Measurements from ENCODE around the gene TPM2. TPM values are rescaled to one million over a fixed set of nuclear protein-coding genes. Genes with fewer than 3 reads are reported as not detected.

Gene TPM2
- 880 and 967 TPM in 2 replicates for total RNA-seq

DNA sequence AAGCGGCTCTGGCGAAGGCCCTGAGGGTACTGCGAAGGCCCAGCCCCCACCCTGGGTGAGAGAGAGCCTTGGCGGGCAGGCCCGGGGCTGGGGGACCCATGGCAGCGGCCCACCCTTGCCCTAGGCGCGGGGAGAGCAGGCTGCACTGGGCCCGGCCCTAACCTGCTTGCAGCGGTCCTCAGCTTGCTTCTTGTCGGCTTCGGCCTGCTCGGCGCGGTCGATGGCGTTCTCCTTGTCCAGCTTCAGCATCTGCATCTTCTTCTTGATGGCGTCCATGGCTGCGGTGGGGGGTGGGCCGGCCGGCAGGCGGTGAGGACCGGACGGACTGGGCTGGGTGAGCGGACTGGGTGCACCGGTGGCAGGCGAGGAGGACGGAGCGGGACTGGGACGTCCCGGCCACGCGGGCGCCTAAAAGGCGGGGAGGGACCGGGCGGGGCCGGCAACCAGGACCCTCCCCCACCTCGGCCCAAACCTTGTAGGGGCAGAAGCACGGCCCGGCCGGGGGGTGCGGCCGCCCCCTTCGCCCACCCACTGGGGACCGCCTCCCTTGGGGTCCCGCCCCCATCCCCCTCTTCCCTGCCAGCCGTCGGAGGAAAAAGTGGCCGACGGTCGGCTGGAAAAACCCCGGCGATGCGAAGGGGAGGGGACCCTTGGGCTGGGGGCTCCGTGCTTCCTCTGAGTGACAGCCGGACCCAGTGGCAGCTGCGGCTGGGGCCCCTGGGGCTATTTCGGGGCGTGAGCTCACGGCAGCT, at the start of gene TPM2:
Gene TPM2 (minus strand): TSS at position 384 of the 752 bp plus-strand sequence. CDS start 108 bp downstream, at position 276.

DNA sequence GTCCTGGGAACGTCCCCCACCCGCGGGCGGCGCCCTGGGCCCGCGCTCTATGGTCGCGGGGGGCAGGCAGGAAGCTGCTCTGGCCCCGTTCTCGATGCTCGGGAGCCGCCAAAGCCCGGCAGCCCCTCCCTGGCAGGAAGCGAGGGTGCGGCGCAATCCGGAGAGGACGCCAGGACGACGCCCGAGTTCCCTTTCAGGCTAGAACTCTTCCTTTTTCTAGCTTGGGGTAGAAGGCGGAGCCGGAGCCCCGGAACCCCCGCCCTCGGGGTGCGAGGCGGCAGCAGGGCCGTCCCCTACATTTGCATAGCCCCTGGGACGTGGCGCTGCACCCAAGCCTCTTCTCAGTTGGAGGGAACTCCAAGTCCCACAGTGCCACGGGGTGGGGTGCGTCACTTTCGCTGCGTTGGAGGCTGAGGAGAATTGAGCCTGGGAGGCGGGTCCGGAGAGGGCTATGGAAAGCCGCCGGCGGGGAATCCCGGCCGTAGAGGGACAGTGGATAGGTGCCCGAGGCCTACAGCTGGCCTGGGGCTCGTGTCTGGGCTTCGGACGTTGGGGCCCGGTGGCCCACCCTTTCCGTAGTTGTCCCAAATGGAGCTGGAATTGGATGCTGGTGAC, 42.6 kb upstream of the TPM2 start, which contains the start of the genes CREB3 and TLN1:
Gene CREB3 (plus strand): TSS at position 482 of the 615 bp plus-strand sequence. CDS start 107 bp downstream, at position 589.
Gene TLN1 (minus strand): TSS at position 11 of the 615 bp plus-strand sequence. CDS start 6,501 bp downstream, outside the sequence.

DNA sequence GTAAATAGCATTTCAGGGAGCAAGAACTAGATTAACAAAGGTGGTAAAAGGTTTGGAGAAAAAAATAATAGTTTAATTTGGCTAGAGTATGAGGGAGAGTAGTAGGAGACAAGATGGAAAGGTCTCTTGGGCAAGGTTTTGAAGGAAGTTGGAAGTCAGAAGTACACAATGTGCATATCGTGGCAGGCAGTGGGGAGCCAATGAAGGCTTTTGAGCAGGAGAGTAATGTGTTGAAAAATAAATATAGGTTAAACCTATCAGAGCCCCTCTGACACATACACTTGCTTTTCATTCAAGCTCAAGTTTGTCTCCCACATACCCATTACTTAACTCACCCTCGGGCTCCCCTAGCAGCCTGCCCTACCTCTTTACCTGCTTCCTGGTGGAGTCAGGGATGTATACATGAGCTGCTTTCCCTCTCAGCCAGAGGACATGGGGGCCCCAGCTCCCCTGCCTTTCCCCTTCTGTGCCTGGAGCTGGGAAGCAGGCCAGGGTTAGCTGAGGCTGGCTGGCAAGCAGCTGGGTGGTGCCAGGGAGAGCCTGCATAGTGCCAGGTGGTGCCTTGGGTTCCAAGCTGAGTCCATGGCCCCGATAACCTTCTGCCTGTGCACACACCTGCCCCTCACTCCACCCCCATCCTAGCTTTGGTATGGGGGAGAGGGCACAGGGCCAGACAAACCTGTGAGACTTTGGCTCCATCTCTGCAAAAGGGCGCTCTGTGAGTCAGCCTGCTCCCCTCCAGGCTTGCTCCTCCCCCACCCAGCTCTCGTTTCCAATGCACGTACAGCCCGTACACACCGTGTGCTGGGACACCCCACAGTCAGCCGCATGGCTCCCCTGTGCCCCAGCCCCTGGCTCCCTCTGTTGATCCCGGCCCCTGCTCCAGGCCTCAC, 16.3 kb downstream of the TPM2 start, which contains the start of gene CA9:
Gene CA9 (plus strand): TSS at position 797 of the 893 bp plus-strand sequence. CDS start 32 bp downstream, at position 829.

DNA sequence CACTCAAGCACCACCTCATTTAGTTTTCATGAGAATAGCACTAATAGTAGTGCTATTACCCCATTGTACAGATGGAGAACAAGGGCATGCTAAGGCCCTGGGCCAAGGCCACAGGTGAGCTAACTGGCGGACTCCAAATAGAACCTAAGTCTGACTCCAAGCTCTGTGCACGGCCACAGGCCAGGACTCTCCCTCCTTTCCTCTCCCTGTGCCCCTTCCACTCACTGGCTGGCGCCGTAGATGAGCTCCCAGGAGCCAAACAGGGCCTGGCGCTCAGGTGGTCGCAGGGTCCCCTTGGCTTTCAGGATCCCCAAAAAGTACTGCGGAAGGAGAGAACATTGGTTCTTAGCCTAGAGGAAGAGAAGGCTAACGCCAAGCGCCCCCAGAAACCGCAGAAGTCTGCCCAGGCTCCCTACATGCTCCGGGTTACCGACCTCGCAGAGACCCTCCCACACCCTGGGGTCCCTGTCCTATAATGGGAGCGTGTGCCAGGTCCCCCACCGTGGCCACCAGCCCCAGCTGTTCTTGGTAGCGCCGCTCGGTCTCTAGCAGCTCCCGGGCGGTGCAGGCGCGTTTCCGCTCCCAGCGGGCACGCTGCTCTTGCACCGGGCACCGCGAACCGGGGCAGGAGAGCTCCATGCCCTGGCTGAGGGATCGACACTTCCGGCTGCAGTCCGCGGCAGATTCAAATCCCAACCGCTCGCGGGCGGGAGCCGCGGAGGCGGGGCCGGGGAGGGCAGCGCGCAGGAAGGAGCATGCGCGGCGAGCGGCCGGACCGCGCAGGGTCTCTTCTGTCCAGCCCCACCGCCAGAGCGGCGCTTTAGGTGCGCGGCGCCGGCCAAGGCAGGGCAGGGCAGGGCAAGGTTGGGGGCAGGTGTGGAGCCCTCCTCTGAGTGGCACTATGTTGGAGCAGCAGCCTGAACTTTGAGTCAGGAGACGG, 24.9 kb downstream of the TPM2 start, which contains the start of gene ARHGEF39:
Gene ARHGEF39 (minus strand): TSS at position 665 of the 940 bp plus-strand sequence. CDS start 26 bp downstream, at position 639.

DNA sequence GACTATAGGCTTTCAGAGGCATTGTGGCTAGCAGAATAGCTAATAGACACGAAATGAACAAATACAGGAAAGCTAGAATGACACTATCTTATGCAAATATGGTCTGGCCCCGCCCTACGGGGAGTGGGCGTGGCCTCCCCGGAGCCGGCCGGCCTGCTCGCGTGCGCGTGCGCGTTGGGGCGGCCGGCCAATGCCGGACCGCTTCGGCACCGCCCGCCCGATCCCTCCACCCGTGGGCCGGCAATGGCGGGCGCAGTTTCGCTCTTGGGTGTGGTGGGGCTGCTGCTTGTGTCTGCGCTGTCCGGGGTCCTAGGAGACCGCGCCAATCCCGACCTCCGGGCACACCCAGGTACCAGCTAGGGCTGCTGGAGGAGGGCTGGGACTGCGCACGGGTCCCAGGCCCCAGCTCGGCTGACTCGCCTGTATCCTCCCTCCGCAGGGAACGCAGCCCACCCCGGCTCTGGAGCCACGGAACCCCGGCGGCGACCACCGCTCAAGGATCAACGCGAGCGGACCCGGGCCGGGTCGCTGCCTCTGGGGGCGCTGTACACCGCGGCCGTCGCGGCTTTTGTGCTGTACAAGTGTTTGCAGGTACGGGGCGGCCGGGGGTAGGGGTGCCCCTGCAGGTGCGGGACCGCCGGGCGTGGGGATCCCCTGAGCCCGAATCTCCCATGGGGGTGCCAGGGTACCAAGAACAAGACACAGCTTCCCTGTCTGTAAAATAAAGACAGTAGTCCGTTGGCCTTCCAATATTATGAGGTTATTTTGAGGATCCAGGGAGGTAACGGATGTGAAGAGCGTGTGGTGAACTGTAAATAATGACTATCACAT, 31.4 kb downstream of the TPM2 start, which contains the start of gene CCDC107:
Gene CCDC107 (plus strand): TSS at position 156 of the 831 bp plus-strand sequence. CDS start 88 bp downstream, at position 244.

DNA sequence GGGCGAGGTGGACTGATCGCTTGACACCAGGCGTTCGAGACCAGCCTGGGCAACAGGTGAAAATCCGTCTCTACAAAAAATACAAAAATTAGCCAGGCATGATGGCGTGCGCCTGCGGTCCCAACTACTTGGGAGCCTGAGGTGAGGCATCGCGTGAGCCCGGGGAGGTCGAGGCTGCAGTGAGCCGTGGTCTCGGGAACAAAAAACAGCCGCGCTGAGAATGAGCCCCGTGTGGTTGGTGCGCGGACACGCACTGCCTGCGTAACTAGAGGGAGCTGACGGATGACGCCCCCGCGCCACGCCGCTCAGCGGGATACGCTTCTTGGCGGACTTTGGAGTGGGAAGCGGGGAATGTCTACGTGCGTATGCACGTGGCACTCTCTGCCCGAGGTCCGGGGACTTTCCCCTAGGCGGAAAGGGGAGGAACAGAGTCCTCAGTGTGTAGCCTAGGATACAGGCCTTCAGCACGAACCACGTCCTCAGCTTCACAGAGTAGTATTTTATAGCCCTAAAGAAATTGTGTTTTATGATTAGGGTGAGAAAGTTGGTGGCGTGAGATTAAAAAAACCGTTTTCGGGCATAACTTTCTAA, 32.1 kb downstream of the TPM2 start, which contains the start of gene RMRP:
Gene RMRP (minus strand): TSS at position 474 of the 591 bp plus-strand sequence.

GRCh38 chr9:35650341-35651158, 39.2 kb downstream of the TPM2 start, which contains the start of gene SIT1:
TSS of gene SIT1 (minus strand) at chr9:35650931. CDS start at chr9:35650853, 78 bp downstream.

Other genes starting within 250 kb of the TPM2 start
- gene RUSC2, start 199.8 kb downstream of the TPM2 start, total RNA-seq: 17.5 and 27.0 TPM in 2 replicates
- 7.3 and 15.7 TPM in 2 replicates for gene TESK1, start 84.7 kb downstream of the TPM2 start, total RNA-seq
- gene CD72, start 71.5 kb downstream of the TPM2 start, total RNA-seq: 2.0 and 3.5 TPM in 2 replicates
- 0.29 TPM in 1 of 2 replicates, not detected in the other for gene SIT1, start 39.0 kb downstream of the TPM2 start, total RNA-seq
- gene RMRP, start 31.9 kb downstream of the TPM2 start, total RNA-seq: 6,137 and 10,606 TPM in 2 replicates
- 12.4 and 19.8 TPM in 2 replicates for gene CCDC107, start 31.6 kb downstream of the TPM2 start, total RNA-seq
- 0.50 and 2.9 TPM in 2 replicates for gene ARHGEF39, start 24.7 kb downstream of the TPM2 start, total RNA-seq
- 2.3 and 5.8 TPM in 2 replicates for gene CA9, start 16.0 kb downstream of the TPM2 start, total RNA-seq
- 445 and 453 TPM in 2 replicates for gene TLN1, start 42.3 kb upstream of the TPM2 start, total RNA-seq
- 71.4 and 79.2 TPM in 2 replicates for gene CREB3, start 42.7 kb upstream of the TPM2 start, total RNA-seq
- 17.5 and 20.1 TPM in 2 replicates for gene GBA2, start 59.3 kb upstream of the TPM2 start, total RNA-seq
- gene RGP1, start 59.4 kb upstream of the TPM2 start, total RNA-seq: 13.4 and 17.2 TPM in 2 replicates
- gene MSMP, start 64.4 kb upstream of the TPM2 start, total RNA-seq: 1.2 TPM in 1 of 2 replicates, not detected in the other
- gene NPR2, start 101.7 kb upstream of the TPM2 start, total RNA-seq: 48.6 and 54.3 TPM in 2 replicates
- 0.99 and 1.5 TPM in 2 replicates for gene SPAG8, start 122.3 kb upstream of the TPM2 start, total RNA-seq
- 12.1 and 30.5 TPM in 2 replicates for gene HINT2, start 125.1 kb upstream of the TPM2 start, total RNA-seq
- not detected in 2 replicates for gene FAM221B, start 138.8 kb upstream of the TPM2 start, total RNA-seq
- 6.5 and 7.4 TPM in 2 replicates for gene TMEM8B, start 139.3 kb upstream of the TPM2 start, total RNA-seq
- not detected in 2 replicates for gene OR13J1, start 180.5 kb upstream of the TPM2 start, total RNA-seq
- 0.15 and 0.83 TPM in 2 replicates for gene HRCT1, start 216.3 kb upstream of the TPM2 start, total RNA-seq
- gene SPAAR, start 219.6 kb upstream of the TPM2 start, total RNA-seq: under 0.01 TPM in 1 of 2 replicates, not detected in the other